Measurements from ENCODE around the gene KCTD2.

The KCTD2 gene

DNA sequence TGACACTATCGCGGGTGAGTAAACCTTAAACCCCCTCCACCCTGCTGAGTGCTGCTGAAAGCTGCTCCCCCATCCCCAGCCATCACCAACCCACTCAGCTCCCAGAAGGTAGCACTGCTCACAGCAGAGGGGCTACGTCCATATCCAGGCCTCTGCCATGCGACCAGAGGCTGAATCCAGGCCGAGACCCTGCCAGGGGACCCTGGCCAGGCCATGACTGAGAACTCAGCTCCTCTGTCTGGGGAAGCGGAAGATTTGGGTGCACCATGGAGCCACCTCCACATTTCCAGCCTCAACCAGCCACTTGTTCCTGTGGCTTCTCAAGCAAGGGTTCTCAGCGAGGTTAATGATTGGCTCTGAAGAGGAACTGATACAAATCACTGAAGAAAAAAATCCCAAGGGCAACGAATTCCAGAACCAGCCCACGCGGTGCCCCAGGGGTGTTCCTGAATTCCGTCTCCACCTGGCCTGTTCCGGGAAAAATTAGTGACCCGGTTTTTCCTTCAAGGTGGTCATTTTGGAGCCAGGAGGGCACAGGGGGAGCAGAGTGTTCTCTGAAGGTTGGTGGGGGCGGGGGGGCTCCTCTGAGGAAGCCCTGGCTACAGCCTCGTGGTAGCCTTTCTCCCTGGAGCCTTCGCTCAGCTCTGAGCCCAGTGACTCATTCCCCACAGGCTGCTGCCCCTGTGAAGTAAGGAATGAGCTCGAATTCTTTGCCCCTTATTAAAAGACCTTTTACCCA lies 31.4 kb downstream of the KCTD2 start:
- no peak for DNase-seq

DNA sequence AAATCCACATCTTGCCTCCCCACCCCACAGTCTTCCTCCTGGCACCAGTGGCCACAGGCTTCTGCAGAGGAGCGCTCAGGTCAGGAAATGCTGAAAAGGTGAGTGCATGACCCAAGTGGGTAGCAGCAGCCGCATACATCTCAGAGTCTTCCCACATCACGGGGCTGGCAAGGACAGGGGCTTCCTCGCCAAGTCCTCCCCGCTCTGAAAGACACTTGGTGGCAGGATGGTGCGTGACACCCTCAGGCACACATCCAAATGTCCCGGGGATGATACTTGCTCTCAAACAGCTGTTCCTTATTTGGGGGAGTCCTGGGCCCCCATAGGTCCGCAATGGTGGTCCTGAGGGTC lies 32.0 kb downstream of the KCTD2 start:
- no peak for DNase-seq

- no peak for DNase-seq
Observed at GRCh38 chr17:75081611-75082540, 34.9 kb downstream of the KCTD2 start.

DNA sequence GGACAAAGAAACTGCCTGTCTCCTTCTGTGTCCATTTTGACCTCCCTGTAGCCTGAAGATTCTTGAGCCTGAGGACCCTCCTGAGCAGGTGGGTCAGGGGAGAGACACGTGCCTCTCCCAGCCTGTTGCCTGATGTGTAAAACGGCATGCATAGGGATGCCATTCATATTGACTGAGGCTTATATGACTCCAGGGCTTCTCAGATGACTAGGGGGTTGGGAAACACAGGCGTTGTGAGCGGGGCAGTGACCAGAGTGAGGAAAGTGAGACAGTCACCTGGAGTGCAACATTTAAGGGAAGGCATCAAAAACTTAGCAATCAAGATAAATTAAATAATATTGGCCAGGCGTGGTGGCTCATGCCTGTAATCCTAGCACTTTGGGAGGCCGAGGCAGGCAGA lies 35.7 kb downstream of the KCTD2 start:
- DNase-seq = no peak

DNA sequence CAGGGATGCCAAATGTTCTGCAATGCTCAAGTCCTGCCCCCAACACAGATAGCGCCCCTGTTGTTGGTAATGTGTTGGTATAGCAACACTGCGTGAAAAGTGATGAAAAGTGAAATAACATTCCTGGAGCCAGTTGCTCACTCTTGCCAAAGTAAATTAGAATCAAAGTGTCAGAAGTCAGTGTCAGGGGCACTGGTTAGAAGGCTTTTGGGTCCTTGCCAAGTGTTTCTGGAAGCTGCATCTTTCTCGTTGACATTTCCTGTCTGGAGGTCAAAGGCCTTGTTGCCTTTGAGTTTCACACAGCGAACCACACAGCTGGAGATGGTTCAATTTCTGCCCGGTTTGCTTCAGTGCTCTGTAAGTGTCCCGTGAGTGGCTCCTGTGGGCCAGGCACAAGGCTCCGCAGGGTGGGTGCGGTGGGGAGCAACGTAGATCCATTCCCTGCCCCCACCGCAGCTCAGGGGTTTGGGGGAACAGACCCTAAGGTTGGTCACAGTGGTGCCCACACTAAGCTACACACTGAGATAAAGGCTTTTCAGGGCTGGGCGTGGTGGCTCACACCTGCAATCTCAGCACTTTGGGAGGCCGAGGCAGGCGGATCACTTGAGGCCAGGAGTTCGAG lies 37.1 kb downstream of the KCTD2 start:
- no peak for DNase-seq

GRCh38 chr17:75086496-75087181 lies 39.6 kb downstream of the KCTD2 start:
- no peak for DNase-seq

DNA sequence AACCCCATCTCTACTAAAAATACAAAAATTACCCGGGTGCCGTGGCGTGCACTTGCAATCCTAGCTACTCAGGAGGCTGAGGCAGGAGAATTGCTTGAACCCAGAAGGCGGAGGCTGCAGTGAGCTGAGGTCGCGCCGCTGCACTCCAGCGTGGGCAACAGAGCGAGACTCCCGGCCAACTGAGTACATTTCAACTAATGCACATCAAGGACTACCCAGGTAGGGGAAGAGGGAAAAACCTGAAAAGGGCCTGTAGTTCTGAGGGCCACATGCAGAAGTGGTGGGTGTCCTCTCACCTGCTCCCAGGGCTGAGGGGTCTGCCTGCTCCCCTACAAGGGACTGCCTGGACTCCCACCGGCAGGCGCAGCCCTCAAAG lies 40.1 kb downstream of the KCTD2 start:
- no peak for DNase-seq

DNA sequence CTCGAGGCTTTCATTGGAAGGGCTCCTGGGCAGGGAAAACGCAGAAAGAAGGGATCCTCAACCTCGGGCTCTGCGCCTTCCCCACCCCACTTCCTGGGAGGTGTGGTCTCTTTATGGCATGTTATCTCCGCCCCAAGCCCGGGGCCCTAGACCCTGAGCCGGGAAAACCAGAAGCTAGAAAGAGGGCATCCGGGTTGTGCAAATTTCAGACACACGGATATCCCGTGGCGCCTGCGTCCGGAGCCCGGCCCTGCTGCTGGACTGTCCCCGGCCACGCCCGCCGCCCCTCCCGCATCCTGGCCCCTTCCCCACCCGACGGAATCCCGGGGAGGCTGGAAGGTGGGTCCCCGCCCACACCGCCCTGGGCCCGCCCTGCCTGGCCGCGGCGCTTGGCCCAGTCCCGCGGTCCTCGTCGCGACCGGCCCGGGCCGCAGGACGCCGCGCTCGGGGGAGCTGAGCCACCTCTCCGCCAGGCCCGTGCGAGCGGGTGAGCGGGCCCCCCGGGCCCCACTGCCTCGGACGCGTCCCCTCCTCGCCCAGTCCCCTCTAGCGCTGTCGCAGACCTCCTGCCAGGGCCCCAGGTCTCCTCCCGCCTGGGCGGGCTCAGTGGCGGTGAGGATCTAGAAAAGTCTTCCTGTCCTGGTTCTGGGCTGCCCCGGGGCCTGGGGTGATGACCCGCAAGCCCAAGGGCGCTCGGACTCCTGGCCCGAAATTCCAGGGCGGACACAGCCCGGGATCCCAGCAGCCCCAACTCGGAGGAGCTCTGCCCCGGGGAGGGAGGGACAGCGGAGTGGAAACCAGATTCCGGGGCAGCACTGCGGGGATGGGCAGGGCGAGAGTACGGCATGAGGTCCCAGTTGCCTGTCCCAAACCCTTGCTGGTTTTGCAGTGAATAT lies 40.8 kb downstream of the KCTD2 start, which contains the start of gene SLC16A5:
SLC16A5 (plus strand) TSS at position 397 of the 896 bp plus-strand sequence. CDS start 5,683 bp downstream, outside the sequence.
- no peak for DNase-seq

DNA sequence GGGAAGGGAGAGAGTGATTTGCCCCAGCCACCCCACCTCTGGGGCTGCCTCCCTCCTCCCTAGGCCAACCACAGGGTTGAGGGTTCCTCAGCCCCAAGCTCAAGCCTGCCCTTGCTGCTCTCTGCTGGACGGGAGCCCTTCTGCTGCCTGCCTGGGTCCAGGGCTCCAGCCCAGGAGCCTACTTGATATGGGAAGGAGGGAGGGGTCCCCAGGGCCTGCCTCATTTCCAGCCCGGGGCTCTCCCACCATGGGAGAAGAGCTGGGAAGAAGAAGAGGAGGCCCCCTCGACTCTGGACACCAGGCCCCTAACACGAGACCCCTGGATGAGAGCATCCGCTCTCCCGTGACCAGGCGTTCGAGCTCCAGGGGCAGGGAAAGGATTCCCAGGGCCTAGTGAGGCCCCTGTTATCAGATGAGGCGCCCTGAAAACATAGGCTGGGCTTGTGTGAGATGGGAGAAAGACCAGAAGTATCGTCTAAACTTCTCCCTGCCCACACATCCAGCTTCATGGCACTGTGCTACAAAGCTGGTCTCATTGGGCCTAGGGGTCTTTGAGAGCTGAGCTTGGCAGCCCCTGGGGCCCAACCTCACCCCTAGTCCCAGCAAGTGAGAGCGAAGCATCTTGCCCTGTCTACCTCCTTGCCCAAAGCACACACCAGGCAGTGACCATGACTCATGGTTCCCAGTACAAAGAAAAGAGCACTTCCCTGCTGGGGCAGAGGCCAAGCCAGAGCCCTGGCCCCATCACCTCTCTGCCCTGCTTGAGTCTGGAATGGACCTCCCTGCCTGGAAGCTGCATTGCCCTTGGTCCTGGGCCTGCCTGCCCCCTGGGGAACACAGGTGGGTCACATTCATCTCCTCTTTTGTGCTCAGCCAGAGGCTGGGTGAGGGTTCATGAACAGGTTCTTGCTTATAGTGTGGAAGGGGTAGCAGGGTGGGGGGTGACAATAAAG lies 41.7 kb downstream of the KCTD2 start:
- DNase-seq = no peak

GRCh38 chr17:75090871-75091854 lies 44.1 kb downstream of the KCTD2 start:
- DNase-seq = no peak

DNA sequence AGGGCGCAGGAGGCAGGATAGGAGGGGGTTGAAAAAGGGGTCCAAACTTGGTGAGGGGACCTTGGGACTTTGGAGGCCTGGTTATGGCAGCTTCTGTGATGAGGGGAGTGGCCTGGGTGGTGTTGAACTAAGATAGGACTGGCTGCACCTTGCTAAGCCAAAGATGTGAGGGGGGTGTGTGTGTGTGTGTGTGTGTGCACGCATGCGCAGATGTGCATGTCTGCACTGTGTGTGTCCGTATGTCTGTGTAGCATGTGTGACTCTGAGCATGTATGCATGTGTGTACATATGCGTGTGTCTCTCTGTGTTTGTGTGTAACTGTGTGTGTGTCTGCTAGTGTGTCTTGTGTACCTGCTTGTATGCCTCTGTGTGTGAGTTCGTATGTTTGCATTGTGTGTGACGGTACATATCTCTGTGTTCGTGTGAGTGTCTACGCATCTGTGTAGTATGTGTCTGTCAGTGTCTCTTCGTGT lies 44.9 kb downstream of the KCTD2 start:
- no peak for DNase-seq

GRCh38 chr17:75093548-75094158 lies 46.6 kb downstream of the KCTD2 start:
- DNase-seq = no peak

GRCh38 chr17:75094871-75095399 lies 47.9 kb downstream of the KCTD2 start:
- DNase-seq = no peak

DNA sequence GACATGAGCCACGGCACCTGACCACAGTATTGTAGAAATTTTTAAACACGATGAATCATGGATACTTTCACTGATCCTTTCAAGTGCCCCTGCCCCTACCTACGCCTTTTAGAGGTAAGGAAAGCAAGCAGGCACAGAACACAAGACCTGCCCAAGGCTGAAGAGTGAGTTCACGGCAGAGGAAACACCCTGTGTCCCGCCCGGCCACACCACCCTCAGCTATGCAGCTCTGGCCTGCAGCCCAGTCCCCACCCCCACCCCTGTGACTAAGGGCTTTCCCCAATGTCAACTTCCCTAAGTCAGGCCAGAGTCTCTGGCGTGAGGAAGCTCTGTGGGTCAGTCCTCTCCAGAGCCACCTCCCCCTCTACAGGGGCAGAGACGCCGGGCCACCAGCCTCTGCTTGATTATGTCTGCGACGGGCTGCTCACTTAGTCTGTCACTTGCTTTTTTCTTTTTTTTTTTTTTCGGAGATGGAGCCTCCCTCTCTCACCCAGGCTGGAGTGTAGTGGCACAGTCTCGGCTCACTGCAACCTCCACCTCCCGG lies 49.1 kb downstream of the KCTD2 start:
- no peak for DNase-seq

DNA sequence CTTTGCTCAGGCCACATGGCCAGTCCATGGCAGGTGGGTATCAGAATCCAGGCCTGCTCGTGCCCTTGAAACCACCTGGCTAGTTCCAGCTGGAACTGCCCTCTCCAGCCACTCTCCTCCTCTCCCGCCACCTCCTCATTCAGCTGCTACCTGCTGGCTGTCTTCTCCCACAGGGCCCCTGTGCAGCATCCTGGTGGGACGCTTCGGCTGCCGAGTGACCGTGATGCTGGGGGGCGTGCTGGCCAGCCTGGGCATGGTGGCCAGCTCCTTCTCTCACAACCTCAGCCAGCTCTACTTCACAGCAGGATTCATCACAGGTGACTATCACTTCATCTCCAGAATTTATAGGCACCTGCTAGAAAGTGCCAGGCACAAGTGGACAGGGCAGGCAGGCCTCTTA lies 50.8 kb downstream of the KCTD2 start:
- DNase-seq = no peak

GRCh38 chr17:75098861-75099260 lies 51.8 kb downstream of the KCTD2 start:
- DNase-seq = no peak

- DNase-seq = no peak
Observed at GRCh38 chr17:75099881-75100595, 53.0 kb downstream of the KCTD2 start.

DNA sequence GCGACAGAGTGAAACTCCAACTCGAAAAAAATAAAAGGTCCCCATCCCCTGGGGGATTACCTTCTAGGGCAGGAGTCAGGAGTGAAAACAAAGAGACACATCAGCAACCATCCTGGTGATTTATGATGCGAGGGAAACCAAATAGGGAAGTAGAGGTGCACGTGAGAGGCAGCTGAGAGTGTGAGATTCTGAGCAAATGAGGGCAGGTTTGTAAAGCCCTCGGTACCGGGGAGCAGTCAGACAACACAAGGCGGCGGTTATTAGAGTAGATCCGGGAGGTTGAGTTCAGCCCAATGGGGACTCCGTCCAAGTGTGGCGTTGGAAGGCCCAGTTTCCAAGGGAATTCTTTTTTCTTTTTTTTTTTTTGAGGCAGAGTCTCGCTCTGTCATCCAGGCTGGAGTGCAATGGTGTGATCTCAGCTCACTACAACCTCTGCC lies 55.4 kb downstream of the KCTD2 start:
- no peak for DNase-seq
